DMS53 treated with DMSO at 0.1 percent for 48 hours (cell line): ENCODE measurements around the gene GSC.
A peak's percentile ranks its signal among the peaks of the same experiment; 100 is the strongest.

Source experiments
- DNase-seq: peaks from one replicate; lab custom pipeline; 2025; ENCODE audit not compliant: unreplicated experiment; lab: John Stamatoyannopoulos, UW

GSC gene

DNA sequence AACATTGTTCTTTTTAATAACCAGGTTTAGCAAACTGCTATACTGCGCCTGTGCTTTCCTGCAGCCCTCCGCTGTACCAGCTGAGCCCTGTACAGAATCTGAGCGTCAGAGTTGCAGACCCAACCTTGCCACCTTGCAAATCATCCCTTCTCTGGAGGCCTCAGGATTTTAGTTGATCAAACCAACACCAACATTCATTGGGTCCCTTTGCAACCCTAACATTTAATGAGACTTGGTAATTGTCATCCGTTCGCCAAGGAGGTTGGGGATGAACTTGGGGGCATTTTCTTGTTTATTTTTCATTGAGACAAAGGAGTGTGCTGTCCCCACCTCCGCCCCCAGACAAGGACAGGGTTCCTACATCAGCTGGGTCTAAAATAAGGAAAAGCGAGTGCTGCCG lies 2.6 kb upstream of the GSC start:
- DNase-seq: no peak

GRCh38 chr14:94771906-94772490 lies 2.1 kb upstream of the GSC start:
- DNase-seq: no peak

GRCh38 chr14:94771158-94771905 lies 1.4 kb upstream of the GSC start:
- DNase-seq: no peak

DNA sequence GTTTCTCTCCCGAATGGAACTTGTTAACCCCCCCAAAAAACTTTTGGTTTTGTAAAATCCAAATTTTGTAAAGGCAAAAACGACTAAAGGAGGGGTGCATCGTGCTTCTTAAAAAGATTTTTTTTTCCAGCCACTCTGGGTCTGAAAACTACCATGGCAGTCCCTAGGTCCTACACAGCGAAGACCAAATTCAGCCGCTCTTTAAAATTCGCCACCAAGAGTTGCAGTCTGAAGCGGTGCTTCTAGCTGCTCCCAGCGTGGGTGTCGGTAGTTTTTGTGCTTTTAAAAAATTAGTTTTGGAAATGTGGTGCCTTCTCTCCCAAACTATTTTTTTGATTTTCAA lies 873 bp upstream of the GSC start:
- DNase-seq: no peak

GRCh38 chr14:94770251-94770749 lies 387 bp upstream of the GSC start:
- no peak for DNase-seq

DNA sequence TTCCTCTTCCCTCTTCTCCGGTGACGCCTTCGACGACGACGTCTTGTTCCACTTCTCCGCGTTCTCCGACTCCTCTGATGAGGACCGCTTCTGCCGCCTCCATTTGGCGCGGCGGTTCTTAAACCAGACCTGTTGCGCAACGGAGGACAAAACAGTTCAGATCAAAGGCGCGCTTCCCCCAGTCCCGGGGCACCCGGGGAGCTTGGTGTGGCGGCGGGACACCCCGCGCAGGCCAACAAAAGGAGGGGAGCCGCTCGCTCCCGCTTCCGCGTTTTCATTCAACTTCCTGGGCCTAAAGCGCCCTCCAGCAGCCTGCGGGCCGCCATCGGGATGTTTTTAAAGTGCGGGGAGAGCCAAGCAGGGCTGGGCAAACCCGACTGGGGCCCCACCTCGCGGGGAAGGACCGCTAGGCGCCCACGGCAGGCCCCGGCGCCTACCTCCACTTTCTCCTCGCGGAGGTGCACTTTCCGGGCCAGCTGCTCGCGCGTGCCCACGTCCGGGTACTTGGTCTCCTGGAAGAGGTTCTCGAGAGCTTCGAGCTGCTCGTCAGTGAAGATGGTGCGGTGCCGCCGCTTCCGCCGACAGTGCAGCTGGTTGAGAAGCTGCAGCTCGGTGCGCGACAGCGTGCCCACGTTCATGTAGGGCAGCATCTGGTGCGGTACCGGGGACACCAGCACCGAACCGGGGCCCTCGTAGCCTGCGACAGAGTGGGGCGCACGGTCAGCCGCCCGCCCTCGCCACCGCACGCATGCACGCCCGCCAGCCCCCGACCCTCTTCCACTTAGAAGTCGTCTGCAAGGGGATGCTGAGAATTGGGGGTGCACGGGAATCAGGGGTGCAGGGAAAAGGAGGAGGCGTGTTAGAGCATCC lies 1.2 kb downstream of the GSC start:
- no peak for DNase-seq

DNA sequence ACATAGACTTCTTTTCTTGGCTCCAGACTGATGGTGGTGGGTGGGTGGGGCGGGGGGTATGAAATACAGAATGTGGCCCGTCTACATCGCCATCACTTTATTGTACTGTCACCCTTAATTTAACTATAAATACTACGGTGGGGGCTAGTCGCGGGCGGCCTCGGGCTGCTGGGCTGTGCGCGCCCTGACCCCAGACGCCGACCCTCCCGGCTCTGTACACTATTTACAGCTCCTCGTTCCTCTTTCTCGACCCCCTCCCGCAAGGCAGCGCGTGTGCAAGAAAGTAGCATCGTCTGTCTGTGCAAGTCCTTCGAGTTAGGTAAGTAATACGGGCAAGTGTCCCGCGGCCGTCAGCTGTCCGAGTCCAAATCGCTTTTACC lies 1.8 kb downstream of the GSC start:
- DNase-seq: no peak

DNA sequence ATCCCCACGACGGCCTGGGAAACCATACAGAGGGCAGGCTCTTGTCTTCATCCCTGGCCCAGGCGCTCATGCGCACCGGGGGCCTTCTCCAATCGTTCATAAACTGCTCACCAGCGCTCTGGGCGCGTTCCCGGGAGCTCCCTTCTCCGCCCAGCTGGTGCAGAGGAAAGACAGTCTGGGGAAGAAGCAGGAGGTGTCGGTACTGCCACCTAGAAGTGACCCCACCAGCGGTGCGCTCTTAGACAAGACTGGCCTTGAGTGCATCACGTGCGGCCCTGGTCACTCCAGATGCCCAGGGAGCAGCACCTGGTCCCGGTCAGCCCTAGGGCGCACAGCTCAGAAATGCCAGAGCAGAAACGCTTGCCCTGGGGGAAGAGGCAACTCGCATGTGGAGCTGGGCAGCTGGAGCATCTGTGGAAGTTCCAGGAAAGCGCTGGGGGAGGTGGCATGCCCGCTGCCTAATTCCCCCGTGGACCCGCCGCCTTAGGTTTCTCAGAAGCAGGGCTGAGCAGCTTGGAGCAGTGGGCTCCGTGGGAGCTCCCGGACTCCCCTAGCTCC lies 2.5 kb downstream of the GSC start:
- no peak for DNase-seq

DNA sequence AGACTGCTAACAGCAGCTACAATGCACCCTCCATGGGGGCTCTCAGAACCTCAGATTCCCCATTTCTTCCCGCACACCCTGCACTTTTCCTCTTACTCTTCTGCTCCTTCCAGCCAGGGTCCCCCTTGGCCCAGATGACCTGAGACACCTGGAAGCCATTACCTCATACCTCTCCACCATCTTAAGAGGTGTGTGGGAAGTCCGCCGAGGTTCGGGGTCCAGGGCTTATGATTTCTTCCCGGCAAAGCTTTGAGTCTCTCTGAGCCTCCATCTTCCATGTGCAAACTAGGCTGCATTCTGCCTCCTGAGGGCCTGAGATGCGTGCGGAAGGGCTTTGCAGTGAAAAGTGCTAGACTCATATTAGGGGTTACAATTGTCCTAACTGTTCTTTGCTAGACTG lies 5.3 kb downstream of the GSC start:
- DNase-seq: no peak

- DNase-seq: no peak
These were observed 7.5 kb downstream of the GSC start for GRCh38 chr14:94762431-94762830.

- no peak for DNase-seq
These were observed 7.9 kb downstream of the GSC start for GRCh38 chr14:94761997-94762377.

DNA sequence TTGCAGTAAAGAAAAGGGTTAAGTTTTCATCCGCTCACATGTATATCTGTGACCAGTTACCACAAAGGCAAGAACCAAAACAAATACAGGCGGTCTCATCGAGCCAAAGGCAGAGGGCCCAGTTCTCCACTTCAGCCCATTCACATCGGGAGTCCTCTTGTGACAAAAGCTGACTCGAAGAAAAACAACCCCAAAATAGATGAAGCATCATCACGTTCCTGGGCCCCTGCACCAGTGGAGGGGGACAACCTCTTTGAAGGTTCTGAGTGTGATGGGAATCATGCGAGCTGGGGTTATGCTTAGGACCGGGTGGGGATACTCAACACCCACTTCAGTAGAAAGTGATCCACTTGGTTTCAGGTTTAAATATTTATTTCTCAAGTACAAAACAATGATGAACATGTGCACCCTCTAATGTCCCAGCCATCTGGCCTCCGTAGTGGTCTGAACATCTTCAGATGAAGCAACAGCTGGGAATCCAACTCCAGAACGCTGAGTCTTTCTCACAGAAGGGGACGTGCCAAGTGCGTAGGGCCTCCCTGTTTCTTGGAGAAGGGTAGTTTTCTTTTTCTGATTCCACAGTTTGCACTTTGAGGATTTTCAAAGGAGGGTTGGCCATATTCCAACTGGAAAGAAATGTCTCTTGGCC lies 8.4 kb downstream of the GSC start:
- DNase-seq: no peak

- DNase-seq: no peak
These were observed 13.5 kb downstream of the GSC start for GRCh38 chr14:94756310-94756882.

- no peak for DNase-seq
These were observed 15.4 kb downstream of the GSC start for GRCh38 chr14:94754391-94754942.

DNA sequence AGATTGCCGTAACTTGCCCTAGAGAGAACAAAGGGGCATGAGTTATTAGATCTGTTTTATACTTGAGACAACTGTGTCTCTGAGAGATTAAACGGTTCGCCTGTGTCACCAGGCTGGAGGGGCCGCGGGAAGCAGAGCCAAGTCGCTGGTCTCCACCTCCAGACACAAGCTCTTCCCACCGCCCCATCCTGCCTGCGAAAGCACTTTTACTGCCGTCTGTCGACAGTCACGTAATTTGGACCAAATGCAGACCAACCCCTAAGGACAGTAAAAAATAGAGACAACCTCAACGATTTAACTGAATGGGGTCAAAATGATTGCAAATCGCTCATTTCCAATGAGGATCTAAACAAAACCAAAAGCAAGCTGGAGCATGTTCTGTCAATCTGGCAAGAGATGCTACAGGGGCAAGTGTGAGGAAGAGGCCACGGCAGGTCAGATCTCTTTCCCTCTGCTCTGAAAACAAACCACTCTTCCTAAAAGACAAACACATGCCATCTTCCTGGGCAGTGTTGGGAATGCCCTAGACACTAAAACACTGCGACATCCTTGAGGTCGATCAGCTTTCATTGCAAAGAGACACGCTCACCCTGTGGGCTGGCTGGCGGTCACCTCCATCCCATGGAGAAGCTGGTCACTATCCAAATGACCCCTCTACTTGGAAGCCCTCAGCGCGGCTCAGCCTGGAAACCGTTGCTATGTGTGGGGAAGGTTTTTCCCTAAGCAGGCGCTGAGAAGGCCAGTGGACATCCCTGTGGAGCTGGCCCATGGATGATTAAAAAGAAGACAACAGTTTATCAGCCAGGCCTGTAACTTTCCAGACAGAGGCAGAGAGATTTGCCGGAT lies 17.1 kb downstream of the GSC start:
- DNase-seq: no peak

- DNase-seq: no peak
These were observed 18.0 kb downstream of the GSC start for GRCh38 chr14:94751956-94752355.

- DNase-seq: no peak
These were observed 18.6 kb downstream of the GSC start for GRCh38 chr14:94751321-94751720.

- no peak for DNase-seq
These were observed 19.5 kb downstream of the GSC start for GRCh38 chr14:94750371-94750770.

DNA sequence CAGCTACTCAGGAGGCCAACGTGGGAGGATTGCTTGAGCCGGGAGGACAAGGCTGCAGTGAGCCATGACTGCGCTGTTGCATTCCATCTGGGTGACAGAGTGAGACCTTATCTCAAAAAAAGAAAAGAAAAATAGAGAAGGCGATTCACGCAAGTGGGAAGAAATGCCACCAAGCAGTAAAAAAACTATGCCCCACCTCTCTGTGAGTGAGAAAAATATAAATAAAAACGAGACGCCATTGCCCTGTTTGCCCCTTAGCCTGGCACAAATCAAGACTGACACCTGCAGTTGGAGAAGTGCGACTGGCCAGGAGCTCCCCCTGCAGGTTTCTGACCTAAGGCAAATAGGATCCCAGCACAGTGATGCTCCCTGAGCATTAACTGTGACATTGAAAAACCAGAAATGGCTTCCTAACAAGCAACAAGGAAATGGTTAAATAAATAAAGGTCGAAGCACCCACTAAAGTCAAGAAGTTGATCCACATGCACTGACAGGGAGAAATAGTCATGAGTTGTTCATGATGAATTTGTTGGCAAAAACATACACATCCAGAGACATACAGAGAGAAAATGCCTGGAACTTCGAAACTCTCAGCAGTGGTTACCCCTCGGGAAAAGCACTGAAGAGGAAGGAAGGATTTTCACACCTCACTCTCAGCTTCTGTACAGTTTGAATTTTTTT lies 21.1 kb downstream of the GSC start:
- DNase-seq: peak; percentile 0
